PC-9 (cell line): ENCODE measurements around the gene PLRG1. TPM values are rescaled to one million over a fixed set of nuclear protein-coding genes. Genes with fewer than 3 reads are reported as not detected.

Experiments
- BruUV-seq: library from RNA; stranded (reverse); fragments of 400-500 nt; replicated peaks from 2 replicates; lab custom pipeline; 2021; lab: Mats Ljungman, UMichigan
- CTCF ChIA-PET: fragments of 300-600 bp; sonication (Branson Sonifier 250); formaldehyde crosslinking; loops from one replicate; lab custom pipeline; 2022; ENCODE audit warnings: antibody characterized with exemption; lab: Charles Lee
- POLR2A ChIA-PET: fragments of 300-600 bp; sonication (Branson Sonifier 250); formaldehyde crosslinking; loops from one replicate; lab custom pipeline; 2022; ENCODE audit warnings: antibody characterized with exemption; ENCODE audit not compliant: unreplicated experiment; lab: Charles Lee
- DNase-seq, 2 experiments: peaks; one replicate each; pipeline versions ENCODE4 v3.0.0 to v3.0.0-alpha.2; 2015 to 2022; ENCODE audit warnings: mixed read lengths in 1 of 2
- H2AFZ ChIP-seq: fragments of 200-600 bp; sonication (generic); 2 replicates; pipeline ENCODE4 v1.8.1; 2017; ENCODE audit warnings: antibody characterized with exemption
- H3F3A ChIP-seq: fragments of 200-600 bp; sonication (generic); 2 replicates; pipeline ENCODE4 v1.8.1; 2017; ENCODE audit warnings: antibody characterized with exemption, mild to moderate bottlenecking, low read depth; ENCODE audit not compliant: insufficient read depth
- H3K27ac ChIP-seq: fragments of 200-600 bp; sonication (generic); 2 replicates; pipeline ENCODE4 v1.6.1; 2016; ENCODE audit warnings: mixed run types
- H3K27me3 ChIP-seq: fragments of 200-600 bp; sonication (generic); 2 replicates; pipeline ENCODE4 v1.6.1; 2016; ENCODE audit warnings: low read depth, mixed run types; ENCODE audit not compliant: insufficient read depth
- H3K36me3 ChIP-seq: fragments of 200-600 bp; sonication (generic); 2 replicates; pipeline ENCODE4 v1.6.1; 2016; ENCODE audit warnings: low read depth, mixed run types
- H3K4me1 ChIP-seq: fragments of 200-600 bp; sonication (generic); replicated peaks from 2 replicates; pipeline ENCODE4 v1.6.1; 2016; ENCODE audit warnings: mixed run types; ENCODE audit not compliant: insufficient read depth
- H3K4me2 ChIP-seq: fragments of 200-600 bp; sonication (generic); 2 replicates; pipeline ENCODE4 v1.6.1; 2017; ENCODE audit warnings: mixed run types
- H3K4me3 ChIP-seq: fragments of 200-600 bp; sonication (generic); 2 replicates; pipeline ENCODE4 v1.6.1; 2016; ENCODE audit warnings: mixed run types
- H3K79me2 ChIP-seq: fragments of 200-600 bp; sonication (generic); 2 replicates; pipeline ENCODE4 v1.6.1; 2017; ENCODE audit warnings: low read depth, mixed run types
- H3K9me2 ChIP-seq: fragments of 200-600 bp; sonication (generic); 2 replicates; pipeline ENCODE4 v1.8.1; 2017; ENCODE audit warnings: mild to moderate bottlenecking; ENCODE audit not compliant: insufficient read depth
- H3K9me3 ChIP-seq: fragments of 200-600 bp; sonication (generic); 2 replicates; pipeline ENCODE4 v1.8.1; 2016; ENCODE audit warnings: low read depth; ENCODE audit not compliant: insufficient read depth
- H4K20me1 ChIP-seq: fragments of 200-600 bp; sonication (generic); 2 replicates; pipeline ENCODE4 v1.8.1; 2017; ENCODE audit not compliant: insufficient read depth
- CTCF ChIP-seq: fragments of 200-600 bp; sonication (generic); conservative IDR thresholded peaks from 2 replicates; pipeline ENCODE4 v1.6.1; 2017; ENCODE audit warnings: mixed run types, antibody characterized with exemption, mild to moderate bottlenecking, moderate library complexity
- EZH2 ChIP-seq: fragments of 200-600 bp; sonication (generic); IDR thresholded peaks from 2 replicates; pipeline ENCODE4 v1.8.0; 2017; ENCODE audit warnings: antibody characterized with exemption, low read depth
- intact Hi-C: fragments of 100-400 bp; cut with micrococcal nuclease; formaldehyde crosslinking; loops from one replicate; pipeline ENCODE4 v1.10.0; 2022; ENCODE audit not compliant: unreplicated experiment
- total RNA-seq: library from RNA; stranded (reverse); gene quantifications from 2 replicates; pipeline ENCODE4 v1.2.3, GENCODE V29; 2021

PLRG1 gene
- total RNA-seq, 1 experiment from 2014 or later = 80.7 TPM

GRCh38 chr4:154590329-154591006 is 40.3 kb upstream of the PLRG1 start, which contains the start of gene FGA:
FGA (minus strand) TSS chr4:154590742; CDS start chr4:154590687, 55 bp downstream.
- ChIA-PET CTCF (no interaction called here), POLR2A (no interaction called here)
- no peaks in the 10 kb centered on the region for H3K4me1 ChIP-seq
- no peak within 1 kb of the TSS for H2AFZ ChIP-seq
- H3F3A ChIP-seq = no peaks in the 10 kb centered on the region
- H3K27me3 ChIP-seq = no peaks in the 10 kb centered on the region
- H3K9me2 ChIP-seq = no peaks in the 10 kb centered on the region
- no peaks in the 10 kb centered on the region for H3K79me2 ChIP-seq
- TF ChIP-seq EZH2 (no peak), CTCF (no peak)
- no peaks in the 10 kb centered on the region for H3K9me3 ChIP-seq
- BruUV-seq = no TSS peak
- H3K36me3 ChIP-seq = no peaks in the 10 kb centered on the region
- intact Hi-C loops = no loop called here
- no peak within 1 kb of the TSS for H3K4me3 ChIP-seq
- no peak for DNase-seq
- H4K20me1 ChIP-seq = no peaks in the 10 kb centered on the region
- no peak within 1 kb of the TSS for H3K4me2 ChIP-seq
- H3K27ac ChIP-seq = no peak within 1 kb of the TSS

DNA sequence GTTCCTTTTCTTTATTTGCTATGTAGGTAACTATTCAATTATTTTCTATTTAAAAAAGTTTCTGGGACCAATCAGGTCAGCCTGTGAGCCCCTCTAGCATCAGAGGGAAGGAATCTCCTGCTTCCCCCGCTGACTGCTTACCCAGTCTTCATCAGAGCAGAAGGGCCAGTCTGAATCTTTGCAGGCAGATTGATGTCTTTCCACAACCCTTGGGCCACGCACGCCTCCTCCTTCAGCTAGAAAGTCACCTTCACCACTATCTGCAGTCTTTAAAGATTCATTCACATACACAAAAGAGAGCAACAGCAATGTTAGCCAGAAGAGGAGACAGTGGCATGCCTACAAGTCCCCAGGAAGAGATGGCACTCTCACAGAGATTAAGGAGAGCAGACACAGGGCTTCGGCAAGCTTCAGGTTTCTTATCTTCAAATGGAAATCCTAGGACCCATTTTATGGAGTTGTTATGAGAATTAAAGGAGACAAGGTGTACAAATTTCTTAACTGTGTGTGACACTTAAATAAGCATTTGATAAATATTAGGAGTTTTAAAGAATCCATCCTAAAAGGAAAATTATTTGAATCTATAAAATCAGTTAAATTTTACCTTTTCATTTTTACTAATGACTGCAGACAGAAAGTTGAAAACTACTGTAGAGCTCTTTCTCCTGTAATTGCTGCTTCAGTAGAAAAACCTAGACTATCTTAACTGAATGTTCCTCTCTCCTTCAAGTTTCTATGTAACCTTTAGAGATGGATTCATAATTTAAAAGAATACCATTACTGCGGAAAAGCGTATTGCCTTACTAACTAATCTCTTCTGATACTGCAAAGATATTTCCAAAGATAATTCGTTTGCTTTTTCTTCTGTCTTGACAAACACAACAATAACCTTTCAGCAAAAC is 39.3 kb upstream of the PLRG1 start:
- H3K9me2 ChIP-seq = no peaks in the 10 kb centered on the region
- no peaks in the 10 kb centered on the region for H3K9me3 ChIP-seq
- H2AFZ ChIP-seq = no peak overlapping the region
- intact Hi-C loops = no loop called here
- H3K4me1 ChIP-seq = no peaks in the 10 kb centered on the region
- H3K4me2 ChIP-seq = no peak overlapping the region
- BruUV-seq = no TSS peak
- no peaks in the 10 kb centered on the region for H3K27me3 ChIP-seq
- H3K27ac ChIP-seq = no peak overlapping the region
- no peaks in the 10 kb centered on the region for H4K20me1 ChIP-seq
- ChIA-PET POLR2A (no interaction called here), CTCF (no interaction called here)
- no peaks in the 10 kb centered on the region for H3K36me3 ChIP-seq
- TF ChIP-seq CTCF (no peak), EZH2 (no peak)
- DNase-seq = no peak
- H3K4me3 ChIP-seq = no peak overlapping the region
- H3K79me2 ChIP-seq = no peaks in the 10 kb centered on the region
- H3F3A ChIP-seq = no peaks in the 10 kb centered on the region

GRCh38 chr4:154588198-154588597 is 38.0 kb upstream of the PLRG1 start:
- TF ChIP-seq EZH2 (no peak), CTCF (no peak)
- H3K4me1 ChIP-seq = no peaks in the 10 kb centered on the region
- ChIA-PET CTCF (no interaction called here), POLR2A (no interaction called here)
- H3K9me2 ChIP-seq = no peaks in the 10 kb centered on the region
- no peaks in the 10 kb centered on the region for H4K20me1 ChIP-seq
- no TSS peak for BruUV-seq
- DNase-seq = no peak
- no peaks in the 10 kb centered on the region for H3K9me3 ChIP-seq
- H3K27ac ChIP-seq = no peak overlapping the region
- no peak overlapping the region for H3K4me3 ChIP-seq
- no peaks in the 10 kb centered on the region for H3K79me2 ChIP-seq
- H3K4me2 ChIP-seq = no peak overlapping the region
- H3K27me3 ChIP-seq = no peaks in the 10 kb centered on the region
- H2AFZ ChIP-seq = no peak overlapping the region
- intact Hi-C loops = no loop called here
- H3K36me3 ChIP-seq = no peaks in the 10 kb centered on the region
- no peaks in the 10 kb centered on the region for H3F3A ChIP-seq
